ENCODE measurements around the gene HCN4.

DNA sequence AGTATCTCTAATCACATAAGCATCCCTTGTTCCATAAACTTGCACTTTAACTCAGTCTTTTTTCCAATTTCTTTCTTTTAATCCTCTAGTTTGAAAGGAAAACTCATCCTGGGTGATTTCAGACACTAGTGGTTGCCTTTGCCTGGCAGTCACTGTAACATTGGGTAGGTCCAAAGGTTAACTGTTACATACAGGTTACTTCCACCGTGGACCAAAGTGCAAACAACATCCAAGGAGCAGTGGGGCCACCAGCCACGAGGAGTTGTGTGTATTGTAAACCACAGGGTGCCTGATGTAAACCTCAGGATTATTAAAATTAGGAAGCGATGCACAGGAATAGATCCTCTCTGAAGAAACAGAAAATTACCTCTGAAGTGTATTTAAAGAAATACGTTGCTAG lies 75.0 kb downstream of the HCN4 start:
- TF ChIP-seq, protein P1, sequence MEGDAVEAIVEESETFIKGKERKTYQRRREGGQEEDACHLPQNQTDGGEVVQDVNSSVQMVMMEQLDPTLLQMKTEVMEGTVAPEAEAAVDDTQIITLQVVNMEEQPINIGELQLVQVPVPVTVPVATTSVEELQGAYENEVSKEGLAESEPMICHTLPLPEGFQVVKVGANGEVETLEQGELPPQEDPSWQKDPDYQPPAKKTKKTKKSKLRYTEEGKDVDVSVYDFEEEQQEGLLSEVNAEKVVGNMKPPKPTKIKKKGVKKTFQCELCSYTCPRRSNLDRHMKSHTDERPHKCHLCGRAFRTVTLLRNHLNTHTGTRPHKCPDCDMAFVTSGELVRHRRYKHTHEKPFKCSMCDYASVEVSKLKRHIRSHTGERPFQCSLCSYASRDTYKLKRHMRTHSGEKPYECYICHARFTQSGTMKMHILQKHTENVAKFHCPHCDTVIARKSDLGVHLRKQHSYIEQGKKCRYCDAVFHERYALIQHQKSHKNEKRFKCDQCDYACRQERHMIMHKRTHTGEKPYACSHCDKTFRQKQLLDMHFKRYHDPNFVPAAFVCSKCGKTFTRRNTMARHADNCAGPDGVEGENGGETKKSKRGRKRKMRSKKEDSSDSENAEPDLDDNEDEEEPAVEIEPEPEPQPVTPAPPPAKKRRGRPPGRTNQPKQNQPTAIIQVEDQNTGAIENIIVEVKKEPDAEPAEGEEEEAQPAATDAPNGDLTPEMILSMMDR (IDR thresholded peaks at IDR 0.05 in 8 of 11, conservative IDR thresholded peaks at IDR 0.05 in 3 of 11), result no peak
- TF ChIP-seq POLR2AphosphoS5 (IDR thresholded peaks at IDR 0.05), result no peak
- TF ChIP-seq POLR2A (IDR thresholded peaks at IDR 0.05), result no peak

Measured in spleen (tissue), 7 donors.